ENCODE data around the gene PLXNA2. TPM values are rescaled to one million over a fixed set of nuclear protein-coding genes. Genes with fewer than 3 reads are reported as not detected.

Gene PLXNA2, protein sequence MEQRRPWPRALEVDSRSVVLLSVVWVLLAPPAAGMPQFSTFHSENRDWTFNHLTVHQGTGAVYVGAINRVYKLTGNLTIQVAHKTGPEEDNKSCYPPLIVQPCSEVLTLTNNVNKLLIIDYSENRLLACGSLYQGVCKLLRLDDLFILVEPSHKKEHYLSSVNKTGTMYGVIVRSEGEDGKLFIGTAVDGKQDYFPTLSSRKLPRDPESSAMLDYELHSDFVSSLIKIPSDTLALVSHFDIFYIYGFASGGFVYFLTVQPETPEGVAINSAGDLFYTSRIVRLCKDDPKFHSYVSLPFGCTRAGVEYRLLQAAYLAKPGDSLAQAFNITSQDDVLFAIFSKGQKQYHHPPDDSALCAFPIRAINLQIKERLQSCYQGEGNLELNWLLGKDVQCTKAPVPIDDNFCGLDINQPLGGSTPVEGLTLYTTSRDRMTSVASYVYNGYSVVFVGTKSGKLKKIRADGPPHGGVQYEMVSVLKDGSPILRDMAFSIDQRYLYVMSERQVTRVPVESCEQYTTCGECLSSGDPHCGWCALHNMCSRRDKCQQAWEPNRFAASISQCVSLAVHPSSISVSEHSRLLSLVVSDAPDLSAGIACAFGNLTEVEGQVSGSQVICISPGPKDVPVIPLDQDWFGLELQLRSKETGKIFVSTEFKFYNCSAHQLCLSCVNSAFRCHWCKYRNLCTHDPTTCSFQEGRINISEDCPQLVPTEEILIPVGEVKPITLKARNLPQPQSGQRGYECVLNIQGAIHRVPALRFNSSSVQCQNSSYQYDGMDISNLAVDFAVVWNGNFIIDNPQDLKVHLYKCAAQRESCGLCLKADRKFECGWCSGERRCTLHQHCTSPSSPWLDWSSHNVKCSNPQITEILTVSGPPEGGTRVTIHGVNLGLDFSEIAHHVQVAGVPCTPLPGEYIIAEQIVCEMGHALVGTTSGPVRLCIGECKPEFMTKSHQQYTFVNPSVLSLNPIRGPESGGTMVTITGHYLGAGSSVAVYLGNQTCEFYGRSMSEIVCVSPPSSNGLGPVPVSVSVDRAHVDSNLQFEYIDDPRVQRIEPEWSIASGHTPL (N-terminal part only)
- 10 to 100 TPM; 26.9 to 54.0 (median 46.1) TPM for total RNA-seq

- Histone ChIP-seq H3K4me3 (peak within 1 kb of the TSS; percentile 84 to 90 (median 87)), H3K9me3 (no peaks in the 10 kb centered on the region), H3K27me3 (peaks cover 0 to 8% (median 0%) of the 10 kb centered on the region in 4 donors), H3K4me1 (peaks cover 36 to 56% (median 40%) of the 10 kb centered on the region in 3 donors), H3K36me3 (no peaks in the 10 kb centered on the region), H3K27ac (peak within 1 kb of the TSS; percentile 88 to 93 (median 88))
- peak; percentile 32 for DNase-seq
- 1 to 3% methylated on average over 15 to 17 of the region's 78 CpGs for WGBS, 2 donors
- intact Hi-C loops (cut with DNase I): loop anchor here (10.0 kb wide), 1 partner anchor 119 kb away; no protein-coding TSS in a partner anchor
- no peak for TF ChIP-seq CTCF (IDR thresholded peaks at IDR 0.05)
- TF ChIP-seq POLR2A (IDR thresholded peaks at IDR 0.05): peak in 2 of 4 donors; percentile 56 to 65
Observed at GRCh38 chr1:208243967-208244916, at the start of gene PLXNA2. Gene PLXNA2, minus strand, starts transcription at chr1:208244384. Its CDS starts 26,462 bp downstream, at chr1:208217922.

GRCh38 chr1:208292908-208293307 is 48.7 kb upstream of the PLXNA2 start:
- Histone ChIP-seq H3K27ac (no peak overlapping the region), H3K27me3 (peaks cover 0 to 69% (median 0%) of the 10 kb centered on the region in 4 donors), H3K36me3 (no peaks in the 10 kb centered on the region), H3K4me1 (no peaks in the 10 kb centered on the region), H3K4me3 (no peak overlapping the region), H3K9me3 (no peaks in the 10 kb centered on the region)
- WGBS, 2 donors: 60 to 66% methylated on average over 2 of the region's 2 CpGs
- no peak for DNase-seq
- TF ChIP-seq POLR2A (IDR thresholded peaks at IDR 0.05) (no peak), CTCF (IDR thresholded peaks at IDR 0.05) (no peak)
- intact Hi-C loops (cut with DNase I): no loop called here

DNA sequence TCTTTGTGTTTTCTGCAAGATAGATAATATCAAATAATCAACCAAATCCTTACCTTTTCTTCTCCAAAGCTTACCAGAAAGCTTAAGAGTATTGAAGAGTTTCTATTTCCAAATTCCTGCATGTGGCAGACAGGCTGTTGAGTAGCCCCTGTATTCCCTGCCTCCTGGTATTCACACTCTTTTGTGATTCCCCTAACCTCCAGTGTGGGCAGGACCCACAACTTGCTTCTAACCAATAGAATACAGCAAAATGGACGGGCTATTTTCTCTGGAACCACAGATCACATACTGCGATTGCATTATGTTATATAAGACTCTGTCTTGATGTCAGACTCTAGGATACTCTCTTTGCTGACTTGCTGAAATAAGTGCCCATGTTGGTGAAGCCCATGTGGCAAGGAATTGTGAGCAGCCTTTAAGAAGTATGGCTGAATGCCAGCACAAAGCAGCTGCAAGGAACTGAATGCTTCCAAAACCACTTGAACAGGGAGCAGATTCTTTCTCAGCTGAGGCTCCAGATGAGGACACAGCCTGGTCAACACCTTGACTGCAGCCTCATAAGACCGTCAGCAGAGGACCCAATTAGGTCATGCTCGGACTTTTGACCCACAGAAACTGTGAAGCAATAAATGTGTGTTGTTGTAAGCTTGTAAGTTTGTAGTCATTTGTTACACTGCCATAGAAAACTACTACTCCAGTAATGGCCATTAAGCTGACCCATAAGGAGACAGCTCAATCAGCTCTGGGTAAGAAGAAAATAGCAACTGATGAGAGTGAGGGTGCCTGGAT is 47.9 kb upstream of the PLXNA2 start:
- no peak for DNase-seq
- H3K9me3 ChIP-seq: no peaks in the 10 kb centered on the region
- TF ChIP-seq POLR2A (IDR thresholded peaks at IDR 0.05): no peak
- no peak for TF ChIP-seq CTCF (IDR thresholded peaks at IDR 0.05)
- H3K4me3 ChIP-seq: no peak overlapping the region
- no peak overlapping the region for H3K27ac ChIP-seq
- peaks cover 0 to 65% (median 0%) of the 10 kb centered on the region in 4 donors for H3K27me3 ChIP-seq
- WGBS, 2 donors: 75 to 84% methylated on average over 4 of the region's 4 CpGs
- no peaks in the 10 kb centered on the region for H3K36me3 ChIP-seq
- intact Hi-C loops (cut with DNase I): no loop called here
- H3K4me1 ChIP-seq: no peaks in the 10 kb centered on the region

DNA sequence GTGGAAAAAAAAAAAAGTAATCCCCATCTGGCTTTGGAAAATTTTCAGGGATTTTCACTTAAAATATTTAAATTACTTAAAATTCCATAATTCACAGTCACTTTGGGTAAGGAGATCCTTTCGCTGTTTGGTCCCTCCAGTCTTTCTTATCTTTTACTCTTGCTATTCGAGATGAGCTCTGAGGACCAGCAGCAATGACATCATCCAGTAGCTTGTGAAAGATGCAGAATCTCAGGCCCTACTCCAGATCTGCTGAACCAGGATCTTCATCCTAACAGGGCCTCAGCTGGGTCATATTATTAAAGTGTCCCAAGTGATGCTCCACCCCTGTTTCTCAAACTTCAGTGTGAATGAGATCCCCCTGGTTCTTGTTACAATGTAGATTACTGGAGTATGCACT is 46.9 kb upstream of the PLXNA2 start:
- WGBS, 2 donors: 70 to 79% methylated on average over 2 of the region's 2 CpGs
- Histone ChIP-seq H3K27me3 (peaks cover 0 to 61% (median 0%) of the 10 kb centered on the region in 4 donors), H3K9me3 (no peaks in the 10 kb centered on the region), H3K27ac (no peak overlapping the region), H3K36me3 (no peaks in the 10 kb centered on the region), H3K4me1 (no peaks in the 10 kb centered on the region), H3K4me3 (no peak overlapping the region)
- intact Hi-C loops (cut with DNase I): no loop called here
- TF ChIP-seq CTCF (IDR thresholded peaks at IDR 0.05) (no peak), POLR2A (IDR thresholded peaks at IDR 0.05) (no peak)
- DNase-seq: no peak

All from esophagus squamous epithelium (tissue), 5 donors.